NCI-H82 (cell line): ENCODE results near the gene RNF212.
A peak's percentile ranks its signal among the peaks of the same experiment; 100 is the strongest.
"Not testable (repeated sequence)": the region's sequence is repeated elsewhere in the genome, so short reads cannot be mapped to it uniquely, and the experiment has no call there.

Source experiments
- DNase-seq: peaks from one replicate; lab custom pipeline; 2025; lab: John Stamatoyannopoulos, UW

Gene RNF212

GRCh38 chr4:1113311-1114009, at the start of gene RNF212:
Gene RNF212, minus strand, starts transcription at chr4:1113564. Its CDS starts 100 bp downstream, at chr4:1113464.
- no peak for DNase-seq

GRCh38 chr4:1160351-1160750, 47.0 kb upstream of the RNF212 start:
- DNase-seq, result no peak

GRCh38 chr4:1156069-1156468, 42.7 kb upstream of the RNF212 start:
- DNase-seq, result no peak

GRCh38 chr4:1155314-1155713, 42.0 kb upstream of the RNF212 start:
- DNase-seq, result no peak

- no peak for DNase-seq
Observed at GRCh38 chr4:1154523-1155182, 41.3 kb upstream of the RNF212 start.

GRCh38 chr4:1154126-1154522, 40.8 kb upstream of the RNF212 start:
- no peak for DNase-seq

GRCh38 chr4:1153567-1154090, 40.3 kb upstream of the RNF212 start:
- no peak for DNase-seq

- DNase-seq, result no peak
Observed at GRCh38 chr4:1152290-1152689, 38.9 kb upstream of the RNF212 start.

- DNase-seq, result no peak
Observed at GRCh38 chr4:1151541-1151940, 38.2 kb upstream of the RNF212 start.

- no peak for DNase-seq
Observed at GRCh38 chr4:1150875-1151274, 37.5 kb upstream of the RNF212 start.

GRCh38 chr4:1139860-1140259, 26.5 kb upstream of the RNF212 start:
- DNase-seq, result no peak

GRCh38 chr4:1137850-1138249, 24.5 kb upstream of the RNF212 start:
- DNase-seq, result no peak

- no peak for DNase-seq
Observed at GRCh38 chr4:1137063-1137776, 23.9 kb upstream of the RNF212 start.

- no peak for DNase-seq
Observed at GRCh38 chr4:1136048-1136447, 22.7 kb upstream of the RNF212 start.

- no peak for DNase-seq
Observed at GRCh38 chr4:1133033-1133432, 19.7 kb upstream of the RNF212 start.

- DNase-seq, result peak; percentile 72
Observed at GRCh38 chr4:1130316-1131186, 17.2 kb upstream of the RNF212 start.

GRCh38 chr4:1126506-1126905, 13.1 kb upstream of the RNF212 start:
- no peak for DNase-seq

GRCh38 chr4:1125466-1125865, 12.1 kb upstream of the RNF212 start:
- DNase-seq, result not testable (repeated sequence)

GRCh38 chr4:1124818-1125217, 11.5 kb upstream of the RNF212 start:
- no peak for DNase-seq

- DNase-seq, result no peak
Observed at GRCh38 chr4:1122505-1122904, 9.1 kb upstream of the RNF212 start.

- DNase-seq, result no peak
Observed at GRCh38 chr4:1116838-1117237, 3.5 kb upstream of the RNF212 start.
